GM21390 (cell line): ENCODE data around the gene FBXO4.

Experiments
- ATAC-seq: cut with Tn5 transposase; IDR thresholded peaks from one replicate; pipeline ENCODE4 v1.9.1; 2021; ENCODE audit not compliant: unreplicated experiment

FBXO4 gene

GRCh38 chr5:41924872-41925554 lies at the start of gene FBXO4:
TSS of gene FBXO4 (plus strand) at chr5:41925281. CDS start at chr5:41925310, 29 bp downstream.
- peak; percentile 94 for ATAC-seq

- no peak for ATAC-seq
Measured at GRCh38 chr5:41876678-41877077, 48.4 kb upstream of the FBXO4 start.

- ATAC-seq = no peak
Measured at GRCh38 chr5:41877408-41877807, 47.7 kb upstream of the FBXO4 start.

GRCh38 chr5:41878173-41878572 lies 46.9 kb upstream of the FBXO4 start:
- no peak for ATAC-seq

- no peak for ATAC-seq
Measured at GRCh38 chr5:41878643-41879478, 46.2 kb upstream of the FBXO4 start.

GRCh38 chr5:41882765-41883164 lies 42.3 kb upstream of the FBXO4 start:
- no peak for ATAC-seq

- ATAC-seq = no peak
Measured at GRCh38 chr5:41883243-41883642, 41.8 kb upstream of the FBXO4 start.

- no peak for ATAC-seq
Measured at GRCh38 chr5:41883936-41884335, 41.1 kb upstream of the FBXO4 start.

- ATAC-seq = peak; percentile 55
Measured at GRCh38 chr5:41885286-41885685, 39.8 kb upstream of the FBXO4 start.

- ATAC-seq = no peak
Measured at GRCh38 chr5:41891066-41891707, 33.9 kb upstream of the FBXO4 start.

- ATAC-seq = no peak
Measured at GRCh38 chr5:41892031-41892430, 33.0 kb upstream of the FBXO4 start.

GRCh38 chr5:41893074-41893851 lies 31.8 kb upstream of the FBXO4 start:
- ATAC-seq = peak; percentile 74

GRCh38 chr5:41896230-41896629 lies 28.9 kb upstream of the FBXO4 start:
- no peak for ATAC-seq

- no peak for ATAC-seq
Measured at GRCh38 chr5:41903382-41903891, 21.6 kb upstream of the FBXO4 start.

- ATAC-seq = peak; percentile 99
Measured at GRCh38 chr5:41903892-41904799, 20.9 kb upstream of the FBXO4 start, which contains the start of gene RIMOC1. TSS of gene RIMOC1 (plus strand) at chr5:41904344. CDS start at chr5:41904368, 24 bp downstream.

GRCh38 chr5:41906151-41906550 lies 18.9 kb upstream of the FBXO4 start:
- no peak for ATAC-seq

GRCh38 chr5:41908374-41909079 lies 16.6 kb upstream of the FBXO4 start:
- no peak for ATAC-seq

- peak; percentile 71 for ATAC-seq
Measured at GRCh38 chr5:41918105-41918504, 7.0 kb upstream of the FBXO4 start.

- ATAC-seq = no peak
Measured at GRCh38 chr5:41921166-41921565, 3.9 kb upstream of the FBXO4 start.
